ENCODE results near the gene KLRC4.

DNA sequence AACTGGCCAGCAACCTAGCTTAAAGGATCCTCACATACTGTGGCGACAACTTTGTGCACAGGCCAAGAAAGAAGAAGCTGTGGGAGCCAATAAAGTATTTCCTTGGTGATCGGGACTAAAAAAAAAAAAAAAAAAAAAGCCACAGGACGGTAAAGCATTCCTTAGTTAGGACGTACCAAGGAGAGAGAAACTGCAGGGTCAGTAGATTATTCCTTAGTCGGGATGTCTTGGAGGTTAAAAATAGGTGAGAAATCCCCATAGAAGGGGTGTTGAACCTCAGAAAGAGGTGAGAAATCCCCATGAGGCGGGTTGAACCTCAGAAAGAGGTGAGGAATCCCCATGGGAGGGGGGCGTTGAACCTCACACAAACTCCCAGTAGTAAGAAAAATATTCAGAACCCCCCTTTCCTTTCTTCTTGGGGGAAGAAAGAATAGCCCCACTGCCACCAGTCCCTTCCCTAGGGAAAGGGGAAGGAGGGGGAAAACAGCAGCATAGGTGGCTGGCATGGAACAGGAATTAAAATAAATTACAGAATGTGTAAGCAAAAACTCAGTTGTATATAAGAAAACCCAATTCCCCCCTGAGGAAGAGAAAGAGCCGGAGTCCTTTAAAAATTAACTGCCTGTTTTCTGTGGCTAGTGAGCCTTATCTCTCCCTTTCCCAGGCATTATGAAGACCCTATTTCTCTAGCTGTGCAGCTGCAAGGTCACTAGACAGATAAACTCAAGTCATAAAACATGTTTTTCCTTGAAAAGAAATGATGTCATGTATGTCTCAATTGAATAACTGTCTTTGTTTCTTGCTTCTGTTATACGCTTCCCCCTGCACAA lies 46.5 kb downstream of the KLRC4 start:
- TF ChIP-seq POLR2A (IDR thresholded peaks at IDR 0.05): no peak
- TF ChIP-seq, protein P1, sequence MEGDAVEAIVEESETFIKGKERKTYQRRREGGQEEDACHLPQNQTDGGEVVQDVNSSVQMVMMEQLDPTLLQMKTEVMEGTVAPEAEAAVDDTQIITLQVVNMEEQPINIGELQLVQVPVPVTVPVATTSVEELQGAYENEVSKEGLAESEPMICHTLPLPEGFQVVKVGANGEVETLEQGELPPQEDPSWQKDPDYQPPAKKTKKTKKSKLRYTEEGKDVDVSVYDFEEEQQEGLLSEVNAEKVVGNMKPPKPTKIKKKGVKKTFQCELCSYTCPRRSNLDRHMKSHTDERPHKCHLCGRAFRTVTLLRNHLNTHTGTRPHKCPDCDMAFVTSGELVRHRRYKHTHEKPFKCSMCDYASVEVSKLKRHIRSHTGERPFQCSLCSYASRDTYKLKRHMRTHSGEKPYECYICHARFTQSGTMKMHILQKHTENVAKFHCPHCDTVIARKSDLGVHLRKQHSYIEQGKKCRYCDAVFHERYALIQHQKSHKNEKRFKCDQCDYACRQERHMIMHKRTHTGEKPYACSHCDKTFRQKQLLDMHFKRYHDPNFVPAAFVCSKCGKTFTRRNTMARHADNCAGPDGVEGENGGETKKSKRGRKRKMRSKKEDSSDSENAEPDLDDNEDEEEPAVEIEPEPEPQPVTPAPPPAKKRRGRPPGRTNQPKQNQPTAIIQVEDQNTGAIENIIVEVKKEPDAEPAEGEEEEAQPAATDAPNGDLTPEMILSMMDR (IDR thresholded peaks at IDR 0.05): no peak
